ENCODE results near the gene STIM2.

DNA sequence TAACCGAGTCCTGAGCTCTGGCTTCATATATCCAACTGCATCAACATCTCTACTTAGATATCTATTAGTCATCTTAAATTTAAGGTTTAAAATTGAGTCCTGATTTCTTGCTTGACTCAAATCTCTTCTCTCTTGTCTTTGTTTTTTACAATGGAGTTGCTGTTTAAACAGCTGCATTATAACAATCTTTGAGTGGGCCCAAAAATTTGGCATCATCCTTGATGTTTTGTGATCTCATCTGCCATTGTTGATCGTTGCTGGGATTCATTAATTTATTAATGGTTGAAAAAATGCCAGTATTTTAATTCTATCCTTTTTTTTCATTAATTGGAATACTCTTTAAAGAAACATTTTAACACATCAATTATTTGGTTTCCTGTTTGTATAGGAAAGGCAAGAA is 82.2 kb downstream of the STIM2 start:
- no peak for TF ChIP-seq EZH2phosphoT487 (IDR thresholded peaks at IDR 0.05)
- TF ChIP-seq, protein P1, sequence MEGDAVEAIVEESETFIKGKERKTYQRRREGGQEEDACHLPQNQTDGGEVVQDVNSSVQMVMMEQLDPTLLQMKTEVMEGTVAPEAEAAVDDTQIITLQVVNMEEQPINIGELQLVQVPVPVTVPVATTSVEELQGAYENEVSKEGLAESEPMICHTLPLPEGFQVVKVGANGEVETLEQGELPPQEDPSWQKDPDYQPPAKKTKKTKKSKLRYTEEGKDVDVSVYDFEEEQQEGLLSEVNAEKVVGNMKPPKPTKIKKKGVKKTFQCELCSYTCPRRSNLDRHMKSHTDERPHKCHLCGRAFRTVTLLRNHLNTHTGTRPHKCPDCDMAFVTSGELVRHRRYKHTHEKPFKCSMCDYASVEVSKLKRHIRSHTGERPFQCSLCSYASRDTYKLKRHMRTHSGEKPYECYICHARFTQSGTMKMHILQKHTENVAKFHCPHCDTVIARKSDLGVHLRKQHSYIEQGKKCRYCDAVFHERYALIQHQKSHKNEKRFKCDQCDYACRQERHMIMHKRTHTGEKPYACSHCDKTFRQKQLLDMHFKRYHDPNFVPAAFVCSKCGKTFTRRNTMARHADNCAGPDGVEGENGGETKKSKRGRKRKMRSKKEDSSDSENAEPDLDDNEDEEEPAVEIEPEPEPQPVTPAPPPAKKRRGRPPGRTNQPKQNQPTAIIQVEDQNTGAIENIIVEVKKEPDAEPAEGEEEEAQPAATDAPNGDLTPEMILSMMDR (IDR thresholded peaks at IDR 0.05) = no peak

Data from neural progenitor cell (in vitro differentiated cells).